ENCODE data around the gene THSD8.

The THSD8 gene

DNA sequence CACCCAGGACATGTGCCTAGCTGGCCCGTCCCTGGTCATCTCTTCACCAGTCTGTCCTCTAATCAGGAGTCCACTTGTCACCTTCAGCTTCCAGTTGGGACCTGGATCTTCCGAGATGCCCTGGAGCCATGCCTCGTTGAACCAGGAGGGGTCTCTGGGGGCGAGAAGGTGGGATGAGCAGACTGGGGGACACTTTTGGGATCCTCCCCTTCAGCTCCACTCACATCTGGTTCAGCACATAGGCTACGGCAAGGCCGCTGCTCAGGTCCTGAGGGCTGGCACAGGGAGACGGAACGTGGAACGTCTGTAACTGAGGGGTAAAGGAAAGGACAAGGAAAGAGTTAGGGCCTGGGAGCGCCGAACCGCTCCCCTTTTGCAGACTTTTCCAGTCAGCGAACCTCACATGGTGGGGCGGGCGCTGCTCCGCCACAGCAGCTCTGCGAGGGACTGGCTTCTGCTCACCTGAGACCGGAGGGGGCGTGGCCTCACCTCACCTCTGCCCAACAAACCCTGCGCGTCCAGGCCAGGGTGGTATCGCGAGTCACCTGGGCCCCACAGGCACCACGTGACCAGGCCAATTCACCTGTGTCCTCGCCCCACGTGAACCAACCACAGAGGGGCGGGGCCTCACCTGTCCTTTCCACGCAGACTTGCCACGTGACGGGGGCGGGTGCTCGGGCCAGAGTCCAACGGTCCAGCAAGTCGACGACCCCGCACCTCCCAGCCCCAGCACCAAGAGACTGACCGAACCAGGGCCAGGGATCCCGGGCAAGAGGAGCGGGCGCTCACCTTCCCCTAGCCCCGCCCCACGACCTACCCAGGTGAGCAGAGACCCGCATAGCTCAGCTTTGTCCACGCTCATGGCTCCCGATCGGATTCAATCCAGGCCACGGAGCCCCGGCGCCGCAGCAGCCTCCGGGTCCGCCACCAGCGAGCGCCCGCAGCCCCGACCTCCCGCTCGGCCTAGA is 27.0 kb upstream of the THSD8 start, which contains the start of gene HOOK2:
Gene HOOK2, minus strand, starts transcription at position 965 of the 968 bp plus-strand sequence. Its CDS starts 103 bp downstream, at position 862.
- TF ChIP-seq, protein P1, sequence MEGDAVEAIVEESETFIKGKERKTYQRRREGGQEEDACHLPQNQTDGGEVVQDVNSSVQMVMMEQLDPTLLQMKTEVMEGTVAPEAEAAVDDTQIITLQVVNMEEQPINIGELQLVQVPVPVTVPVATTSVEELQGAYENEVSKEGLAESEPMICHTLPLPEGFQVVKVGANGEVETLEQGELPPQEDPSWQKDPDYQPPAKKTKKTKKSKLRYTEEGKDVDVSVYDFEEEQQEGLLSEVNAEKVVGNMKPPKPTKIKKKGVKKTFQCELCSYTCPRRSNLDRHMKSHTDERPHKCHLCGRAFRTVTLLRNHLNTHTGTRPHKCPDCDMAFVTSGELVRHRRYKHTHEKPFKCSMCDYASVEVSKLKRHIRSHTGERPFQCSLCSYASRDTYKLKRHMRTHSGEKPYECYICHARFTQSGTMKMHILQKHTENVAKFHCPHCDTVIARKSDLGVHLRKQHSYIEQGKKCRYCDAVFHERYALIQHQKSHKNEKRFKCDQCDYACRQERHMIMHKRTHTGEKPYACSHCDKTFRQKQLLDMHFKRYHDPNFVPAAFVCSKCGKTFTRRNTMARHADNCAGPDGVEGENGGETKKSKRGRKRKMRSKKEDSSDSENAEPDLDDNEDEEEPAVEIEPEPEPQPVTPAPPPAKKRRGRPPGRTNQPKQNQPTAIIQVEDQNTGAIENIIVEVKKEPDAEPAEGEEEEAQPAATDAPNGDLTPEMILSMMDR (IDR thresholded peaks at IDR 0.05) = no peak

GRCh38 chr19:12777217-12778016 is 24.5 kb upstream of the THSD8 start:
- TF ChIP-seq, protein P1 (IDR thresholded peaks at IDR 0.05) = peak; percentile 98

DNA sequence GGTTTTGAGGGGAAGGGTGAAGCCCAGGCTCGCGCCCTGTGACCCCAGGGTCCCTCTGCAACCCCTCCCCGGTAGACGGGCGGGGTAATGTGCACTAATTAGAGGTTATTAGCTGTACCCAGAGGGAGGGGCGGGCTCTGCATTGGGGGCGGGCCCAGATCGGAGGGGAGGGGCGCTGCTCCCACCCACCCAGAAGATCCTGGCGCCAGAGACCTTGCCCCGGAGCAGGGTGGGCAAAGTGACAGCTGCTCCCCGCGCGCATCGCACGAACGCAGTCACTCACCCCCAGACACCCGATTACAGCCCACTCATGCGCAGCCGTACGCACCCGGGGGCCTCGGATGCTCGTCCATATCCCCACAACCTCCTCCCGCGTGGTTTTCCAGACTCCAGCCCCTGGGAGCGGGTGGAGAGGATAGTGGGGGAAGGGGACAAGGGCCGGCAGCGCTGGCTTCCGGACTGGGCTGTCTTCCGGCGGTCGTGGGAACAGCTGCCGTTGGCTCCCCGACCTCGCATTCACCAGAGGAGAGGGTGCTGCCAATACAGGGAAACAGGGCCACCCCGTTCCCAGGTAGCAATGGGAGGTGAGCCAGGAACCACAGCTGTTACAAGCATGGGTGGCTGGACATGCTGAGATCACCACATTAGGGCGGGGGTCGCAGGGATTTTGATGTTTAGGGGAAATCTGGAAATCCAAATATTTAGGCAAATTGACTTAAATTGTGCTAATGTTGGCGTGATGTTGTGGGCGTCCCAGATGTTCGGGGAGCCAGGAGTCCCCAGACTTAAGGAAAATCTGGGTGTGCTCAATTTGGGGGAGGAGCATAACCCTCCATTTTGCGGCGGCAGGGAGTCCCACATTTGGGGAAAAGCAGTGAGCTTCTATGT is 23.6 kb upstream of the THSD8 start:
- TF ChIP-seq, protein P1 (IDR thresholded peaks at IDR 0.05) = no peak

- TF ChIP-seq, protein P1 (IDR thresholded peaks at IDR 0.05) = no peak
These were observed 23.0 kb upstream of the THSD8 start for GRCh38 chr19:12778905-12779161.

DNA sequence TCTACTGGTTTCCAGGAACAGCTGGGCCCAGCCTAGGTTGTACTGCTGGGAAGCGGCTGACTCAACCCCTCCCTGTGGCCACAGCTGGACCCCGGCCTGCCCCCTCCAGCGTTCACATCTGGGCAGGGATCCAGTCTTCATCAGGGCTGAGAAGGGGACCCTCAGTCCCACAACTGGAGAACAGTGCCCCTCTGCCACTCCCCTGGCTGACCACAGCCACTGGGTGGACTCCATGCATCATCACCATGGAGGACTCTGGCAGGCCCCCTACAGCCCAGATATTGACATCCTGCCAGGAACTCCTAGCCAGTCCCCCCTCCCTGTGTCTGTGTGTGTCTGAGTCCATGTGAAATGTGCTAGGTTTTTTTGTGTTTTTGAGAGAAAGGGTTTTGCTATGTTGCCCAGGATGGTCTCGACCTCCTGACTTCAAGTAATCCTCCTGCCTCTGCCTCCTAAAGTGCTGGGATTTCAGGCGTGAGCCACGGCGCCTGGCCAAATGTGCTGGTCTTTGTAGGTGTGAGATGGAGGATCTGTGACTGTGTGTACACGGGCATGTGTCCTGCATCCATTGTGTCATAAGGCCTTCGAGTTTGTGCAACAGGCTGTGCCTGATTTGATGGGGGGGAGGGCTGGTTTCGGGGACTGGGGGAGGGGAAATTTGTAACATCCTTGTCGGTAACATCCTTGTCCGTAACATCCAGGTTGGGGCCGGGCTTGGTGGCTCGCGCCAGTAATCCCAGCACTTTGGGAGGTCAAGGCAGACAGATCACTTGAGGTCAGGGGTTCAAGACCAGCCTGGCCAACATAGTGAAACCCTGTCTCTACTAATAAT is 22.5 kb upstream of the THSD8 start:
- TF ChIP-seq, protein P1 (IDR thresholded peaks at IDR 0.05) = no peak

DNA sequence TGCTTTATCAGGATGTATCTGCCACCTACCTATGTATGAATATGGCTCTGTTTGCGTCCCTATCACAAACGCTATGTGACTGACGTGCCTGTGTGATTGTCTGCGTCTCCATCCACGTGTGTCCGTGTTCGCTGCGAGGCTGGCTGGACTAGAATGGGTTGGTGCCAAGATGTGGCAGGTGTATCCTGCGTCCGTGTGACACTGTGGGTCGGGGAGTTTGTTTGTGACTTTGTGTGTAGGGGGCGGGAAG is 19.8 kb upstream of the THSD8 start:
- TF ChIP-seq, protein P1 (IDR thresholded peaks at IDR 0.05) = no peak

Data from LNCAP (cell line).